GM23338 (cell line): Measurements from ENCODE around the gene JARID2. TPM values are rescaled to one million over a fixed set of nuclear protein-coding genes. Genes with fewer than 3 reads are reported as not detected.
A peak's percentile ranks its signal among the peaks of the same experiment; 100 is the strongest.

Experiments
- ATAC-seq: fragments of 200-7000 bp; cut with Tn5 transposase; 3 replicates; pipeline ENCODE4 v1.9.1; 2020
- DNase-seq: peaks from one replicate; pipeline ENCODE4 v3.0.0-alpha.2; 2015; ENCODE audit warnings: low spot score
- H2AFZ ChIP-seq: fragments of 200-600 bp; sonication (generic); 2 replicates; pipeline ENCODE4 v1.8.0; 2016; ENCODE audit warnings: antibody characterized with exemption, mild to moderate bottlenecking, moderate library complexity
- H3F3A ChIP-seq: fragments of 200-600 bp; sonication (generic); replicated peaks from 2 replicates; pipeline ENCODE4 v1.8.0; 2017; ENCODE audit warnings: antibody characterized with exemption, mixed run types, low read depth
- H3K27ac ChIP-seq: fragments of 200-600 bp; sonication (generic); 2 replicates; pipeline ENCODE4 v1.6.1; 2016; ENCODE audit warnings: low read depth
- H3K27me3 ChIP-seq: fragments of 200-600 bp; sonication (generic); 2 replicates; pipeline ENCODE4 v1.8.0; 2016; ENCODE audit warnings: mild to moderate bottlenecking, mixed run types, moderate library complexity; ENCODE audit not compliant: insufficient read depth
- H3K36me3 ChIP-seq: fragments of 200-600 bp; sonication (generic); 2 replicates; pipeline ENCODE4 v1.8.0; 2016; ENCODE audit warnings: mild to moderate bottlenecking; ENCODE audit not compliant: insufficient read depth
- H3K4me1 ChIP-seq: fragments of 200-600 bp; sonication (generic); 2 replicates; pipeline ENCODE4 v1.8.0; 2016; ENCODE audit warnings: mild to moderate bottlenecking, moderate library complexity; ENCODE audit not compliant: insufficient read depth
- H3K4me2 ChIP-seq: fragments of 200-600 bp; sonication (generic); 2 replicates; pipeline ENCODE4 v1.7.1; 2017; ENCODE audit warnings: mixed run types
- H3K4me3 ChIP-seq: fragments of 200-600 bp; sonication (generic); 2 replicates; pipeline ENCODE4 v1.6.1; 2016; ENCODE audit warnings: mixed run types
- H3K79me2 ChIP-seq: fragments of 200-600 bp; sonication (generic); replicated peaks from 2 replicates; pipeline ENCODE4 v1.8.0; 2017; ENCODE audit warnings: mild to moderate bottlenecking; ENCODE audit not compliant: insufficient read depth
- H3K9me2 ChIP-seq: fragments of 200-600 bp; sonication (generic); 2 replicates; pipeline ENCODE4 v1.8.0; 2017; ENCODE audit not compliant: insufficient read depth
- H4K20me1 ChIP-seq: fragments of 200-600 bp; sonication (generic); replicated peaks from 2 replicates; pipeline ENCODE4 v1.8.0; 2017; ENCODE audit warnings: mild to moderate bottlenecking; ENCODE audit not compliant: insufficient read depth
- H3K27ac Mint-ChIP-seq: 2 replicates; pipeline ENCODE4 v1.8.0; 2020; ENCODE audit warnings: inconsistent platforms, mild to moderate bottlenecking, moderate library complexity, mixed read lengths
- H3K27me3 Mint-ChIP-seq: 3 replicates; pipeline ENCODE4 v1.8.0; 2022; ENCODE audit warnings: low read depth, mild to moderate bottlenecking, moderate library complexity, mixed read lengths, inconsistent platforms; ENCODE audit not compliant: insufficient read depth, poor library complexity
- H3K36me3 Mint-ChIP-seq: 3 replicates; pipeline ENCODE4 v1.8.0; 2021; ENCODE audit warnings: low read depth, mild to moderate bottlenecking, inconsistent platforms, moderate library complexity, mixed read lengths
- H3K4me1 Mint-ChIP-seq: 3 replicates; pipeline ENCODE4 v1.8.0; 2020; ENCODE audit warnings: mild to moderate bottlenecking, inconsistent platforms, mixed read lengths
- H3K4me3 Mint-ChIP-seq: 3 replicates; pipeline ENCODE4 v1.8.0; 2021; ENCODE audit warnings: moderate library complexity, mild to moderate bottlenecking, inconsistent platforms, mixed read lengths
- H3K9me3 Mint-ChIP-seq: 3 replicates; pipeline ENCODE4 v1.8.0; 2020; ENCODE audit warnings: moderate library complexity, mild to moderate bottlenecking, inconsistent platforms, mixed read lengths
- CREB1 ChIP-seq: fragments of 250-450 bp; sonication (Bioruptor Pico); IDR thresholded peaks from 2 replicates; pipeline ENCODE4 v1.5.0; 2020; ENCODE audit warnings: low read depth, mild to moderate bottlenecking, moderate library complexity
- ETS1 ChIP-seq: IDR thresholded peaks from 2 replicates; pipeline ENCODE4 v1.6.1; 2016; ENCODE audit warnings: antibody characterized with exemption
- EZH2 ChIP-seq: fragments of 200-600 bp; sonication (generic); IDR thresholded peaks from one replicate; pipeline ENCODE4 v1.8.0; 2017; ENCODE audit warnings: antibody characterized with exemption, mild to moderate bottlenecking, low read depth; ENCODE audit not compliant: unreplicated experiment
- EZH2phosphoT487 ChIP-seq: fragments of 200-600 bp; sonication (generic); IDR thresholded peaks from one replicate; pipeline ENCODE4 v1.8.1; 2018; ENCODE audit warnings: antibody characterized with exemption; ENCODE audit not compliant: unreplicated experiment
- JUNB ChIP-seq: IDR thresholded peaks from one replicate; pipeline ENCODE4 v1.6.1; 2016; ENCODE audit warnings: antibody characterized with exemption; ENCODE audit not compliant: unreplicated experiment
- NANOG ChIP-seq: IDR thresholded peaks from 2 replicates; pipeline ENCODE4 v1.6.1; 2016; ENCODE audit warnings: antibody characterized with exemption, borderline replicate concordance
- POLR2AphosphoS5 ChIP-seq: IDR thresholded peaks from 2 replicates; pipeline ENCODE4 v1.6.1; 2016; ENCODE audit warnings: antibody characterized with exemption, low read depth
- STAT1 ChIP-seq: IDR thresholded peaks from one replicate; pipeline ENCODE4 v1.6.1; 2016; ENCODE audit warnings: antibody characterized with exemption; ENCODE audit not compliant: unreplicated experiment
- ZNF114 ChIP-seq: fragments of 250-450 bp; sonication (Bioruptor Pico); IDR thresholded peaks from 2 replicates; pipeline ENCODE4 v1.5.0; 2020; ENCODE audit warnings: mild to moderate bottlenecking, moderate library complexity
- ZNF331 ChIP-seq: fragments of 250-450 bp; sonication (Bioruptor Pico); IDR thresholded peaks from 2 replicates; pipeline ENCODE4 v1.5.0; 2020; ENCODE audit warnings: low read depth, mild to moderate bottlenecking, moderate library complexity
- polyA plus RNA-seq: library from polyadenylated mRNA; unstranded; fragments of >200 nt; fragmentation: Nextera tagmentation; extraction: Ambion mirVana; gene quantifications from 2 replicates; pipeline ENCODE4 v1.2.1, GENCODE V29; 2016
- total RNA-seq: library from RNA; depleted of rRNA; stranded (reverse); fragments of >200 nt; shearing (Covaris generic); gene quantifications from 2 replicates; pipeline ENCODE4 v1.2.3, GENCODE V29; 2014
- TF ChIP-seq, protein P1 (sequence below): IDR thresholded peaks from one replicate; pipeline ENCODE4 v1.6.1; 2018; ENCODE audit warnings: antibody characterized with exemption; ENCODE audit not compliant: unreplicated experiment
- TF ChIP-seq, protein P2 (sequence below): fragments of 250-450 bp; sonication (Bioruptor Pico); IDR thresholded peaks from 2 replicates; pipeline ENCODE4 v1.5.0; 2020; ENCODE audit warnings: mild to moderate bottlenecking, moderate library complexity
- TF ChIP-seq, protein P3 (sequence below), 2 experiments: fragments of 200-600 bp in 1 of 2; sonication (generic) in 1 of 2; conservative IDR thresholded peaks; 2 replicates each; pipeline versions ENCODE4 v1.5.1 to v1.6.1; 2016 to 2017; ENCODE audit warnings: antibody characterized with exemption in 2 of 2, low read depth in 2 of 2, mild to moderate bottlenecking in 2 of 2, moderate library complexity in 1 of 2

The JARID2 gene
- total and polyA plus RNA-seq, 2 experiments from 2014 or later: 92.8 to 196 TPM

DNA sequence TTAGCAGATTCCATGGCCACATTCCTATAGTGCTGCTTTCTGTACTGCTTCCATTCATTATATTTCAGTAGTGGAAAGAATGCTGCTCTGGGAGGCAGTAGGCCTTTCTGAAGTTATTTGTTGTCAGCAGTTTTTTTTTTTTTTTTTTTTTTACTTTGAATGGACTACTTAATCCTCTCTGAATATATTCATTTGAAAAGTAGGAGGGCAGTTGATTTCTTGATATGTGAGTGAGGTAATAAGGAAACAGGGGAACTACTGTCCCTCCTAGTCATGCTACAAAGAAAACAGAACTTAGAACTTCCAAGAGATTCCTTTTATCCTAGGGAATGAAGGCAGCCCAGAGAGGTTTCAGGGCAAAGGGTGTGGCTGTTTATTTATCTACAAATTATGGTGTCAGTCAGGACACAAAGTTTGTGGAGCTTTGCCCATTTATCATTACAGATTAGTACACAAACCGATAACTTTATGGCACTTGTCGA is 155.9 kb downstream of the JARID2 start:
- H3K36me3 Mint-ChIP-seq: no peaks in the 10 kb centered on the region
- H3K36me3 ChIP-seq: no peaks in the 10 kb centered on the region
- no peak overlapping the region for H3K27ac Mint-ChIP-seq
- peak overlapping the region; percentile 55 for H3K4me2 ChIP-seq
- TF ChIP-seq ETS1: no peak
- no peak for TF ChIP-seq STAT1
- no peak for TF ChIP-seq EZH2
- TF ChIP-seq NANOG: no peak
- no peak for TF ChIP-seq ZNF331 (CRISPR knock-in tag)
- TF ChIP-seq ZNF114 (CRISPR knock-in tag): no peak
- TF ChIP-seq, protein P1, sequence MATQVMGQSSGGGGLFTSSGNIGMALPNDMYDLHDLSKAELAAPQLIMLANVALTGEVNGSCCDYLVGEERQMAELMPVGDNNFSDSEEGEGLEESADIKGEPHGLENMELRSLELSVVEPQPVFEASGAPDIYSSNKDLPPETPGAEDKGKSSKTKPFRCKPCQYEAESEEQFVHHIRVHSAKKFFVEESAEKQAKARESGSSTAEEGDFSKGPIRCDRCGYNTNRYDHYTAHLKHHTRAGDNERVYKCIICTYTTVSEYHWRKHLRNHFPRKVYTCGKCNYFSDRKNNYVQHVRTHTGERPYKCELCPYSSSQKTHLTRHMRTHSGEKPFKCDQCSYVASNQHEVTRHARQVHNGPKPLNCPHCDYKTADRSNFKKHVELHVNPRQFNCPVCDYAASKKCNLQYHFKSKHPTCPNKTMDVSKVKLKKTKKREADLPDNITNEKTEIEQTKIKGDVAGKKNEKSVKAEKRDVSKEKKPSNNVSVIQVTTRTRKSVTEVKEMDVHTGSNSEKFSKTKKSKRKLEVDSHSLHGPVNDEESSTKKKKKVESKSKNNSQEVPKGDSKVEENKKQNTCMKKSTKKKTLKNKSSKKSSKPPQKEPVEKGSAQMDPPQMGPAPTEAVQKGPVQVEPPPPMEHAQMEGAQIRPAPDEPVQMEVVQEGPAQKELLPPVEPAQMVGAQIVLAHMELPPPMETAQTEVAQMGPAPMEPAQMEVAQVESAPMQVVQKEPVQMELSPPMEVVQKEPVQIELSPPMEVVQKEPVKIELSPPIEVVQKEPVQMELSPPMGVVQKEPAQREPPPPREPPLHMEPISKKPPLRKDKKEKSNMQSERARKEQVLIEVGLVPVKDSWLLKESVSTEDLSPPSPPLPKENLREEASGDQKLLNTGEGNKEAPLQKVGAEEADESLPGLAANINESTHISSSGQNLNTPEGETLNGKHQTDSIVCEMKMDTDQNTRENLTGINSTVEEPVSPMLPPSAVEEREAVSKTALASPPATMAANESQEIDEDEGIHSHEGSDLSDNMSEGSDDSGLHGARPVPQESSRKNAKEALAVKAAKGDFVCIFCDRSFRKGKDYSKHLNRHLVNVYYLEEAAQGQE: no peak
- TF ChIP-seq, protein P2, sequence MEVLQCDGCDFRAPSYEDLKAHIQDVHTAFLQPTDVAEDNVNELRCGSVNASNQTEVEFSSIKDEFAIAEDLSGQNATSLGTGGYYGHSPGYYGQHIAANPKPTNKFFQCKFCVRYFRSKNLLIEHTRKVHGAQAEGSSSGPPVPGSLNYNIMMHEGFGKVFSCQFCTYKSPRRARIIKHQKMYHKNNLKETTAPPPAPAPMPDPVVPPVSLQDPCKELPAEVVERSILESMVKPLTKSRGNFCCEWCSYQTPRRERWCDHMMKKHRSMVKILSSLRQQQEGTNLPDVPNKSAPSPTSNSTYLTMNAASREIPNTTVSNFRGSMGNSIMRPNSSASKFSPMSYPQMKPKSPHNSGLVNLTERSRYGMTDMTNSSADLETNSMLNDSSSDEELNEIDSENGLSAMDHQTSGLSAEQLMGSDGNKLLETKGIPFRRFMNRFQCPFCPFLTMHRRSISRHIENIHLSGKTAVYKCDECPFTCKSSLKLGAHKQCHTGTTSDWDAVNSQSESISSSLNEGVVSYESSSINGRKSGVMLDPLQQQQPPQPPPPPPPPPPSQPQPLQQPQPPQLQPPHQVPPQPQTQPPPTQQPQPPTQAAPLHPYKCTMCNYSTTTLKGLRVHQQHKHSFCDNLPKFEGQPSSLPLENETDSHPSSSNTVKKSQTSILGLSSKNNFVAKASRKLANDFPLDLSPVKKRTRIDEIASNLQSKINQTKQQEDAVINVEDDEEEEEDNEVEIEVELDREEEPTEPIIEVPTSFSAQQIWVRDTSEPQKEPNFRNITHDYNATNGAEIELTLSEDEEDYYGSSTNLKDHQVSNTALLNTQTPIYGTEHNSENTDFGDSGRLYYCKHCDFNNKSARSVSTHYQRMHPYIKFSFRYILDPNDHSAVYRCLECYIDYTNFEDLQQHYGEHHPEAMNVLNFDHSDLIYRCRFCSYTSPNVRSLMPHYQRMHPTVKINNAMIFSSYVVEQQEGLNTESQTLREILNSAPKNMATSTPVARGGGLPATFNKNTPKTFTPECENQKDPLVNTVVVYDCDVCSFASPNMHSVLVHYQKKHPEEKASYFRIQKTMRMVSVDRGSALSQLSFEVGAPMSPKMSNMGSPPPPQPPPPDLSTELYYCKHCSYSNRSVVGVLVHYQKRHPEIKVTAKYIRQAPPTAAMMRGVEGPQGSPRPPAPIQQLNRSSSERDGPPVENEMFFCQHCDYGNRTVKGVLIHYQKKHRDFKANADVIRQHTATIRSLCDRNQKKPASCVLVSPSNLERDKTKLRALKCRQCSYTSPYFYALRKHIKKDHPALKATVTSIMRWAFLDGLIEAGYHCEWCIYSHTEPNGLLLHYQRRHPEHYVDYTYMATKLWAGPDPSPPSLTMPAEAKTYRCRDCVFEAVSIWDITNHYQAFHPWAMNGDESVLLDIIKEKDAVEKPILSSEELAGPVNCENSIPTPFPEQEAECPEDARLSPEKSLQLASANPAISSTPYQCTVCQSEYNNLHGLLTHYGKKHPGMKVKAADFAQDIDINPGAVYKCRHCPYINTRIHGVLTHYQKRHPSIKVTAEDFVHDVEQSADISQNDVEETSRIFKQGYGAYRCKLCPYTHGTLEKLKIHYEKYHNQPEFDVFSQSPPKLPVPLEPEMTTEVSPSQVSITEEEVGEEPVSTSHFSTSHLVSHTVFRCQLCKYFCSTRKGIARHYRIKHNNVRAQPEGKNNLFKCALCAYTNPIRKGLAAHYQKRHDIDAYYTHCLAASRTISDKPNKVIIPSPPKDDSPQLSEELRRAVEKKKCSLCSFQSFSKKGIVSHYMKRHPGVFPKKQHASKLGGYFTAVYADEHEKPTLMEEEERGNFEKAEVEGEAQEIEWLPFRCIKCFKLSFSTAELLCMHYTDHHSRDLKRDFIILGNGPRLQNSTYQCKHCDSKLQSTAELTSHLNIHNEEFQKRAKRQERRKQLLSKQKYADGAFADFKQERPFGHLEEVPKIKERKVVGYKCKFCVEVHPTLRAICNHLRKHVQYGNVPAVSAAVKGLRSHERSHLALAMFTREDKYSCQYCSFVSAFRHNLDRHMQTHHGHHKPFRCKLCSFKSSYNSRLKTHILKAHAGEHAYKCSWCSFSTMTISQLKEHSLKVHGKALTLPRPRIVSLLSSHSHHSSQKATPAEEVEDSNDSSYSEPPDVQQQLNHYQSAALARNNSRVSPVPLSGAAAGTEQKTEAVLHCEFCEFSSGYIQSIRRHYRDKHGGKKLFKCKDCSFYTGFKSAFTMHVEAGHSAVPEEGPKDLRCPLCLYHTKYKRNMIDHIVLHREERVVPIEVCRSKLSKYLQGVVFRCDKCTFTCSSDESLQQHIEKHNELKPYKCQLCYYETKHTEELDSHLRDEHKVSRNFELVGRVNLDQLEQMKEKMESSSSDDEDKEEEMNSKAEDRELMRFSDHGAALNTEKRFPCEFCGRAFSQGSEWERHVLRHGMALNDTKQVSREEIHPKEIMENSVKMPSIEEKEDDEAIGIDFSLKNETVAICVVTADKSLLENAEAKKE: no peak
- TF ChIP-seq POLR2AphosphoS5: no peak
- no peak for TF ChIP-seq EZH2phosphoT487
- no peak for TF ChIP-seq CREB1 (CRISPR knock-in tag)
- TF ChIP-seq JUNB: no peak
- TF ChIP-seq, protein P3, sequence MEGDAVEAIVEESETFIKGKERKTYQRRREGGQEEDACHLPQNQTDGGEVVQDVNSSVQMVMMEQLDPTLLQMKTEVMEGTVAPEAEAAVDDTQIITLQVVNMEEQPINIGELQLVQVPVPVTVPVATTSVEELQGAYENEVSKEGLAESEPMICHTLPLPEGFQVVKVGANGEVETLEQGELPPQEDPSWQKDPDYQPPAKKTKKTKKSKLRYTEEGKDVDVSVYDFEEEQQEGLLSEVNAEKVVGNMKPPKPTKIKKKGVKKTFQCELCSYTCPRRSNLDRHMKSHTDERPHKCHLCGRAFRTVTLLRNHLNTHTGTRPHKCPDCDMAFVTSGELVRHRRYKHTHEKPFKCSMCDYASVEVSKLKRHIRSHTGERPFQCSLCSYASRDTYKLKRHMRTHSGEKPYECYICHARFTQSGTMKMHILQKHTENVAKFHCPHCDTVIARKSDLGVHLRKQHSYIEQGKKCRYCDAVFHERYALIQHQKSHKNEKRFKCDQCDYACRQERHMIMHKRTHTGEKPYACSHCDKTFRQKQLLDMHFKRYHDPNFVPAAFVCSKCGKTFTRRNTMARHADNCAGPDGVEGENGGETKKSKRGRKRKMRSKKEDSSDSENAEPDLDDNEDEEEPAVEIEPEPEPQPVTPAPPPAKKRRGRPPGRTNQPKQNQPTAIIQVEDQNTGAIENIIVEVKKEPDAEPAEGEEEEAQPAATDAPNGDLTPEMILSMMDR (conservative IDR thresholded peaks at IDR 0.05; ENCODE audit: low read depth in 2 of 2): no peak
- H3K27ac ChIP-seq: 0 out of 2 replicates have a peak overlapping the region, but pooled peaks have one; percentile 64
- peak overlapping the region; percentile 17; the same call in 1 of the 2 replicates for H3K4me3 ChIP-seq
- H3K27me3 Mint-ChIP-seq: peaks cover 29% of the 10 kb centered on the region
- DNase-seq: no peak
- H3K9me3 Mint-ChIP-seq: no peaks in the 10 kb centered on the region; the same call in 2 of the 3 replicates
- H3K4me1 Mint-ChIP-seq: peaks cover 95% of the 10 kb centered on the region
- no peaks in the 10 kb centered on the region for H3K27me3 ChIP-seq
- peaks cover 100% of the 10 kb centered on the region for H3K79me2 ChIP-seq
- peaks cover 100% of the 10 kb centered on the region for H3K4me1 ChIP-seq
- no peak overlapping the region for H2AFZ ChIP-seq
- no peaks in the 10 kb centered on the region for H3K9me2 ChIP-seq
- peaks cover 5% of the 10 kb centered on the region; the same call in 1 of the 2 replicates for H3F3A ChIP-seq
- no peak for ATAC-seq
- peaks cover 98% of the 10 kb centered on the region for H4K20me1 ChIP-seq
- H3K4me3 Mint-ChIP-seq: peak overlapping the region; percentile 4; the same call in 1 of the 3 replicates
